ENCODE data around the gene TMEM9.

DNA sequence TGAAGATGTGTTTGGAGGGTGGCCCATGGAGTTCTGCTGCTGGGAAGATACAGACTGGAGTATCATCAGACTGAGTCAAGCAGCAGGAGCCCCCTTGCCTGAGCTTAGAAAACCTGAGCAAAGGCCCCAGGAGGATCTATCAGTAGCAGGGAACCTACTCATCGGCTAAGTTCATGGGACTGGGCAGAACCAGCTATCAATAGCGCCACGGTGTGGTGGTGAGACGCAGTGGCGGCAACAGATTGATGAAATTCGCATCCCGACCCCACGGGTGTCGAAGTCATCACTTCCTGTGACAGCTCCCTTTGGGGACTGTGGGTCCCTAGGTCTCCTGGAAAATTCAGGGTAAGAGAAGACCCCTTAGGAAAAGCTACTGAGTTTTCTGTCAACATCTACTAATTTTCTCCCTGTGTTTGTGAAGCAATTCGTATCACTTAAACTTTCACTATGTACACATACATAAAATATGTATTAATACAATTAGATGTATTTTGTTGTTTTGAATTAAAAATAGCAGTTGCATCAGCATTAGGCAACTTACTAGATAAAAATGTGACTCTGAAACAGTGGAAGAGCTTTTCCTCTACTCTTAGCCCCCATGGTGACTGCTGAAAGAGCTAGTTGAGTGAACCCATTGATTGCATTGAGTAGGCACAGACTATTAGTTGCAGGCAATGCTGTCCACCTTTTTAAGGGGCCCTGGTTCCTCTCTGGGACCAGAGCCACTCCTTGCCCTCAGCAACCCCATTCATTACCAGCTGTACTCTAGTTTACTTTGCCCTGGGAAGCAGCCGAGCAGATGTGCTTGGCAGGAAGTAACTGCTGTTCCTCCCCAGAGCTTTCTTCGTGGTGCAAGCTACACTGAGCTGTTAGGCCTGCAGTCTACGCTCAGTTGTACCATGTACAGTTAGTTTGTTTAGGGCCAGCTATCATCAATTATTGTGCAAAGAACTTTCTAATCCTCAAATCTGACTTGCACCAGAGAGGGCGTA lies 34.8 kb downstream of the TMEM9 start:
- TF ChIP-seq CEBPB (IDR thresholded peaks at IDR 0.05; ENCODE audit: low read depth, low read length) (no peak; the same call in 1 of the 2 replicates), JUND (IDR thresholded peaks at IDR 0.05; ENCODE audit: low read length) (no peak)
